HG02610 (cell line): Measurements from ENCODE around the gene KLK13.

Source experiments
- ATAC-seq: cut with Tn5 transposase; IDR thresholded peaks from one replicate; pipeline ENCODE4 v1.9.1; 2021; ENCODE audit warnings: mild to moderate bottlenecking, moderate library complexity; ENCODE audit not compliant: unreplicated experiment

The KLK13 gene

GRCh38 chr19:51065221-51065960 is 499 bp upstream of the KLK13 start:
- no peak for ATAC-seq

GRCh38 chr19:51063664-51064063 is 1.2 kb downstream of the KLK13 start:
- no peak for ATAC-seq

- no peak for ATAC-seq
Measured at GRCh38 chr19:51060973-51061372, 3.9 kb downstream of the KLK13 start.

- no peak for ATAC-seq
Measured at GRCh38 chr19:51060336-51060735, 4.6 kb downstream of the KLK13 start.

GRCh38 chr19:51059715-51060114 is 5.2 kb downstream of the KLK13 start:
- no peak for ATAC-seq

- no peak for ATAC-seq
Measured at GRCh38 chr19:51055866-51056265, 9.0 kb downstream of the KLK13 start.

GRCh38 chr19:51047031-51047335 is 17.9 kb downstream of the KLK13 start:
- no peak for ATAC-seq

GRCh38 chr19:51044327-51044726 is 20.6 kb downstream of the KLK13 start:
- no peak for ATAC-seq

- ATAC-seq, result no peak
Measured at GRCh38 chr19:51043497-51043896, 21.4 kb downstream of the KLK13 start.

GRCh38 chr19:51040151-51040550 is 24.7 kb downstream of the KLK13 start:
- no peak for ATAC-seq

- no peak for ATAC-seq
Measured at GRCh38 chr19:51036519-51036918, 28.4 kb downstream of the KLK13 start.

- ATAC-seq, result no peak
Measured at GRCh38 chr19:51034704-51035103, 30.2 kb downstream of the KLK13 start, which contains the start of gene KLK12. Gene KLK12, minus strand, starts transcription at chr19:51035002. Its CDS starts 381 bp downstream, at chr19:51034621.

GRCh38 chr19:51031880-51032225 is 33.0 kb downstream of the KLK13 start:
- no peak for ATAC-seq

GRCh38 chr19:51031220-51031879 is 33.5 kb downstream of the KLK13 start:
- no peak for ATAC-seq

- no peak for ATAC-seq
Measured at GRCh38 chr19:51030631-51031030, 34.3 kb downstream of the KLK13 start.

- ATAC-seq, result no peak
Measured at GRCh38 chr19:51029718-51030117, 35.2 kb downstream of the KLK13 start.

GRCh38 chr19:51027873-51028272 is 37.0 kb downstream of the KLK13 start:
- ATAC-seq, result no peak

- no peak for ATAC-seq
Measured at GRCh38 chr19:51027126-51027806, 37.6 kb downstream of the KLK13 start.

GRCh38 chr19:51026554-51026831 is 38.4 kb downstream of the KLK13 start, which contains the start of gene KLK11:
Gene KLK11, minus strand, starts transcription at chr19:51026616. Its CDS starts 985 bp downstream, at chr19:51025631.
- no peak for ATAC-seq

GRCh38 chr19:51025809-51026553 is 38.9 kb downstream of the KLK13 start:
- ATAC-seq, result no peak

- ATAC-seq, result no peak
Measured at GRCh38 chr19:51025401-51025800, 39.5 kb downstream of the KLK13 start.

- no peak for ATAC-seq
Measured at GRCh38 chr19:51024924-51025323, 40.0 kb downstream of the KLK13 start.
